Measurements from ENCODE around the gene AKR7A3.
"Not testable (repeated sequence)": the region's sequence is repeated elsewhere in the genome, so short reads cannot be mapped to it uniquely, and the experiment has no call there.

Gene AKR7A3

GRCh38 chr1:19321071-19321470 lies 32.5 kb upstream of the AKR7A3 start:
- in situ Hi-C loops (cut with MboI; ENCODE audit: low sequenced_read_pairs): no loop called here

- in situ Hi-C loops (cut with MboI; ENCODE audit: low sequenced_read_pairs): no loop called here
These were observed 30.6 kb upstream of the AKR7A3 start for GRCh38 chr1:19319196-19319595.

GRCh38 chr1:19317126-19317910 lies 28.7 kb upstream of the AKR7A3 start:
- in situ Hi-C loops (cut with MboI; ENCODE audit: low sequenced_read_pairs): no loop called here

- in situ Hi-C loops (cut with MboI; ENCODE audit: low sequenced_read_pairs): no loop called here
These were observed 27.0 kb upstream of the AKR7A3 start for GRCh38 chr1:19315378-19316198.

- in situ Hi-C loops (cut with MboI; ENCODE audit: low sequenced_read_pairs): no loop called here
These were observed 25.7 kb upstream of the AKR7A3 start for GRCh38 chr1:19313961-19314882.

- in situ Hi-C loops (cut with MboI; ENCODE audit: low sequenced_read_pairs): no loop called here
These were observed 25.0 kb upstream of the AKR7A3 start for GRCh38 chr1:19313636-19313959.

- in situ Hi-C loops (cut with MboI; ENCODE audit: low sequenced_read_pairs): no loop called here
These were observed 24.4 kb upstream of the AKR7A3 start for GRCh38 chr1:19312782-19313635.

- in situ Hi-C loops (cut with MboI; ENCODE audit: low sequenced_read_pairs): no loop called here
These were observed 23.6 kb upstream of the AKR7A3 start, which contains the start of the genes AKR7A2 and SLC66A1 for GRCh38 chr1:19311931-19312781. AKR7A2 (minus strand) TSS chr1:19312144; CDS start chr1:19312124, 20 bp downstream. SLC66A1 (plus strand) TSS chr1:19312326; CDS start chr1:19317678, 5,352 bp downstream.

- in situ Hi-C loops (cut with MboI; ENCODE audit: low sequenced_read_pairs): no loop called here
These were observed 22.9 kb upstream of the AKR7A3 start for GRCh38 chr1:19311503-19311930.

GRCh38 chr1:19310720-19311502 lies 22.3 kb upstream of the AKR7A3 start:
- in situ Hi-C loops (cut with MboI; ENCODE audit: low sequenced_read_pairs): no loop called here

GRCh38 chr1:19310061-19310460 lies 21.5 kb upstream of the AKR7A3 start:
- in situ Hi-C loops (cut with MboI; ENCODE audit: low sequenced_read_pairs): no loop called here

- in situ Hi-C loops (cut with MboI; ENCODE audit: low sequenced_read_pairs): no loop called here
These were observed 20.7 kb upstream of the AKR7A3 start for GRCh38 chr1:19309123-19309813.

GRCh38 chr1:19308509-19308907 lies 19.9 kb upstream of the AKR7A3 start:
- in situ Hi-C loops (cut with MboI; ENCODE audit: low sequenced_read_pairs): no loop called here

GRCh38 chr1:19307794-19308508 lies 19.4 kb upstream of the AKR7A3 start:
- in situ Hi-C loops (cut with MboI; ENCODE audit: low sequenced_read_pairs): no loop called here

- in situ Hi-C loops (cut with MboI; ENCODE audit: low sequenced_read_pairs): no loop called here
These were observed 18.4 kb upstream of the AKR7A3 start for GRCh38 chr1:19306941-19307340.

GRCh38 chr1:19305880-19306279 lies 17.3 kb upstream of the AKR7A3 start:
- in situ Hi-C loops (cut with MboI; ENCODE audit: low sequenced_read_pairs): no loop called here

- in situ Hi-C loops (cut with MboI; ENCODE audit: low sequenced_read_pairs): not testable (repeated sequence)
These were observed 15.5 kb upstream of the AKR7A3 start for GRCh38 chr1:19304081-19304480.

All from hTERT RPE-1 (cell line).